Measurements from ENCODE around the gene TMEM178A. TPM values are rescaled to one million over a fixed set of nuclear protein-coding genes. Genes with fewer than 3 reads are reported as not detected.

The TMEM178A gene
- total RNA-seq, 4 donors from 2014 or later, result 1.9 to 6.5 (median 4.0) TPM

DNA sequence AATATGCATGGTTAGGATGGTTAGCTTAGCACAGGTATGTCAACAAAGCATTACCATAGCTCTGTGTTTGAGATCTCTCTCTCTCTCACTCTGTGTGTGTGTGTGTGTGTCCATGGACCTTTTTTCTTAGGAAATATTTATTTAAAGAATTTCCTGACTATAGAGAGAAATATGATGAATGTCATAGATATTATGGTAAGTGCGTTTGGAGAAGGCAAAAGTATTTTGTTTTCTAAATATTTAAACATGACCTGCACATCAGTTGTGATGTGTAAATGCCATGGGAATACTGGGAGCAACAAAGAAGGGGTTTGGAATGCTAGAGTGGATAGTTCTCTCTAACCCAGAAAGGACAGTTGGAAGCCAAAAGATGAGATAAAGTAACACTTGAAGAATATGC is 3.9 kb upstream of the TMEM178A start:
- Histone ChIP-seq H3K36me3 (no peaks in the 10 kb centered on the region), H3K4me3 (replicated peaks in 1 of 3) (no peak overlapping the region), H3K4me1 (peaks cover 2 to 9% of the 10 kb centered on the region in 2 donors), H3K9me3 (no peaks in the 10 kb centered on the region), H3K27ac (no peak overlapping the region), H3K27me3 (no peaks in the 10 kb centered on the region)
- no peak for TF ChIP-seq POLR2A (IDR thresholded peaks at IDR 0.05)
- TF ChIP-seq, protein P1, sequence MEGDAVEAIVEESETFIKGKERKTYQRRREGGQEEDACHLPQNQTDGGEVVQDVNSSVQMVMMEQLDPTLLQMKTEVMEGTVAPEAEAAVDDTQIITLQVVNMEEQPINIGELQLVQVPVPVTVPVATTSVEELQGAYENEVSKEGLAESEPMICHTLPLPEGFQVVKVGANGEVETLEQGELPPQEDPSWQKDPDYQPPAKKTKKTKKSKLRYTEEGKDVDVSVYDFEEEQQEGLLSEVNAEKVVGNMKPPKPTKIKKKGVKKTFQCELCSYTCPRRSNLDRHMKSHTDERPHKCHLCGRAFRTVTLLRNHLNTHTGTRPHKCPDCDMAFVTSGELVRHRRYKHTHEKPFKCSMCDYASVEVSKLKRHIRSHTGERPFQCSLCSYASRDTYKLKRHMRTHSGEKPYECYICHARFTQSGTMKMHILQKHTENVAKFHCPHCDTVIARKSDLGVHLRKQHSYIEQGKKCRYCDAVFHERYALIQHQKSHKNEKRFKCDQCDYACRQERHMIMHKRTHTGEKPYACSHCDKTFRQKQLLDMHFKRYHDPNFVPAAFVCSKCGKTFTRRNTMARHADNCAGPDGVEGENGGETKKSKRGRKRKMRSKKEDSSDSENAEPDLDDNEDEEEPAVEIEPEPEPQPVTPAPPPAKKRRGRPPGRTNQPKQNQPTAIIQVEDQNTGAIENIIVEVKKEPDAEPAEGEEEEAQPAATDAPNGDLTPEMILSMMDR (IDR thresholded peaks at IDR 0.05), result no peak
- no peak for DNase-seq
- intact Hi-C loops (cut with DNase I), result no loop called here
- 60 to 73% methylated on average over 1 of the region's 1 CpG for WGBS, 2 donors

DNA sequence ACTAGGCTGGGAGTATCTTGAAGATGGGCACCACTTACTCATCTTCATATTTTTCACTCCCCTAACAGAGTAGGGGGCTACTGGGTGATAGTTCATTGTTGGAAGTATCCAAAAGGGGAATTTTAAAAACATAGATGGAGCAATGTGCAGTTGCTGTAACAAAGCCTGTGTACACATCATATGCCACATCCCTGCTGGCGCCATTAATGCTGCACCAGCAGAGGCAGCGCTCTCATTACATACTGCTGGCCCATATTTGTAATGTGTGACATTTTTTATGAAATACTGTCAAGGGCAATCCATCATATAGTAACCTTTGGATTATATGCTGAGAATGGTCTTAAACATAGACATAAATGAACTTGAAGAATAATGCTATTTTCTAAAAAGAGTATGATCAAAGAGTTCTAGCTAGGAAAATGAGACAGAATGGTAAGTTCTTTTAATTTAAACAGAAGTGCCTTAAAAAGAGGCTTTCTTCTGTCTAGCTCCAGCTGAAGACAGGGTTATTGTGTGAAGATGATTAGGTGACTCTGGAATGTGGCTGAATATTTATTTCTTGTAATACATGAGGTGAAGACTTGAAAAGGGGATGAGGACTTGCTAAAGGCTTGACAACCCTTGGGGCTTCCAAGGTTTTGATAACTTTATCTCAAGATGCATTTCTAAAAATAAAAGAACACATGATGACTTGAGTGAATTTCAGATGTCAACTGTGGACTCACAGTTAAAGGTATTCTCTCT is 2.4 kb upstream of the TMEM178A start:
- Histone ChIP-seq H3K27ac (no peak overlapping the region), H3K4me3 (replicated peaks in 1 of 3) (no peak overlapping the region), H3K9me3 (no peaks in the 10 kb centered on the region), H3K36me3 (no peaks in the 10 kb centered on the region), H3K4me1 (peaks cover 5 to 11% of the 10 kb centered on the region in 2 donors), H3K27me3 (no peaks in the 10 kb centered on the region)
- TF ChIP-seq POLR2A (IDR thresholded peaks at IDR 0.05), result no peak
- TF ChIP-seq, protein P1 (IDR thresholded peaks at IDR 0.05), result no peak
- intact Hi-C loops (cut with DNase I), result no loop called here
- 100% methylated on average over 2 of the region's 2 CpGs for WGBS, 2 donors
- no peak for DNase-seq

DNA sequence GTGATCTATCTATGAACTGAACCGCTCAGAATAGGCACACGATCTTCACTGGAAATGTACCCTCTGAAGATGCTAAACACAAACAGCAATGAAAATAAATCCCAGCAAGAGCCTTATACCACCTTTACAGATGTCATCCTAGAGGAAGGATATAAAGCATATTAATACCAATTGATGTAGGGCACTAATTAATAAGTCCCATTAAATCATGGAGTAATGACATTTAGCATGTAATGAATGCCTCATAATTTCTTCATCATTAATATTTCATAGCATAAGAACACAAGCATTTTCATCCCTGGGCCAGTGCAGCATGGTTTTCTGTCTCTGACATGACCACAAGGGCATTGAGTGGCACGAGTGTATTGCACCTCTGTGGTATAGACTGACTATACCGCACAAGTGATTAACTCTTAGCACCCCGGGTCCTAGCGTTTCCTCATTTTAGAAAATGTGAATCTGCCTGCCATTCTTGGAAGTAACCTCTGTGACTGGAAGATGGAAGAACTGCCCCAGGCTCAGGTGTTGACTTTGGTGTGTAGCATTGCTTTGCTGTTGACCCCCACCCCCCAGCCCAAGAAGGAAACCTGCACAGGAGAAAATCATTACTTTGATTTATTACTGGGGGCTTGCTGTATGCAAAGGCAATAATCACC is 1.4 kb upstream of the TMEM178A start:
- no peak for TF ChIP-seq POLR2A (IDR thresholded peaks at IDR 0.05)
- TF ChIP-seq, protein P1 (IDR thresholded peaks at IDR 0.05), result no peak
- H3K36me3 ChIP-seq, result no peaks in the 10 kb centered on the region
- intact Hi-C loops (cut with DNase I), result no loop called here
- H3K9me3 ChIP-seq, result no peaks in the 10 kb centered on the region
- 60 to 66% methylated on average over 6 of the region's 6 CpGs for WGBS, 2 donors
- H3K27ac ChIP-seq, result peak overlapping the region in 1 of 3 donors; percentile 65
- no peak for DNase-seq
- H3K27me3 ChIP-seq, result no peaks in the 10 kb centered on the region
- no peak overlapping the region for H3K4me3 ChIP-seq (replicated peaks in 1 of 3)
- H3K4me1 ChIP-seq, result peaks cover 5 to 11% of the 10 kb centered on the region in 2 donors

DNA sequence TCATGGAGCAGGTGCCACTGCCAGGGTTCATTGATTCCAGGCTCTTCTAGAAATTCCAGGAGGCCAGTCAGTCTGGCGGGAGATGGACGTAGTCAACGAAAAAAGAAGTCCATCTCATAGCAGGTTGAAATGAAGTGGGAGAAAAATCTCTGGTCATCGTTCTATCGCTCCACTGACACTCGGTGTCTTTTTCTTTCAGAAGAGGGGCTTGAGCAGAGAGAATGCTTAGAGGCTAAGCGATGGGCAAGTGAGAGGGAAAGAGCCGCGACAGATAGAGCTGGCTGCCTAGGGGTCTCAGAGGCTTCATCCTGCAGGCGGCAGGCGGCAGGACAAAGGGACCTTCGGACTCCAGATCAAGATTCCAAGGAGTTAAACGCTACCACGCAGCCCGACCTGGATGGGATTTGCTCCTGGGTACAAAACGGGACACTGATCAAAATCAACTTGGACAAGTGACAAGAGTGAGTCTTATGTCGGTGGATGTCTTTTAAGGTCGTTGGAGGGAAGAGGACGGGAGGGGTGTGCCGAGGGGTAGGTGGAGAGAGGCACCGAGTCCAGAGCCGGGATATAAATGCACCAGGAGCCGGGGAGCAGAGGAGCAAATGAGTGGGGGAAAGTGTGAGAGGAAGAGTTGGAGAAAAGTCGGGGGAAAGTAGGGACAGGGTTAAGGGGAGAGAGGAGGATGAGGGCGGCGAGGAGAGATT is 677 bp upstream of the TMEM178A start:
- Histone ChIP-seq H3K4me1 (peaks cover 5 to 11% of the 10 kb centered on the region in 2 donors), H3K27ac (peak overlapping the region in 2 of 3 donors; percentile 27 to 65), H3K4me3 (replicated peaks in 1 of 3) (peak overlapping the region in 1 of 3 donors; percentile 54), H3K9me3 (no peaks in the 10 kb centered on the region), H3K27me3 (no peaks in the 10 kb centered on the region), H3K36me3 (no peaks in the 10 kb centered on the region)
- WGBS, 2 donors, result 17 to 20% methylated on average over 26 of the region's 26 CpGs
- intact Hi-C loops (cut with DNase I), result no loop called here
- TF ChIP-seq, protein P1 (IDR thresholded peaks at IDR 0.05), result no peak
- no peak for TF ChIP-seq POLR2A (IDR thresholded peaks at IDR 0.05)
- peak; percentile 8 to 29 for DNase-seq
